HS-27A (cell line): ENCODE results near the gene GMDS.

Source experiments
- DNase-seq: peaks from one replicate; pipeline ENCODE4 v3.0.0-alpha.2; 2012; ENCODE audit warnings: low read depth, missing footprints

GMDS gene

DNA sequence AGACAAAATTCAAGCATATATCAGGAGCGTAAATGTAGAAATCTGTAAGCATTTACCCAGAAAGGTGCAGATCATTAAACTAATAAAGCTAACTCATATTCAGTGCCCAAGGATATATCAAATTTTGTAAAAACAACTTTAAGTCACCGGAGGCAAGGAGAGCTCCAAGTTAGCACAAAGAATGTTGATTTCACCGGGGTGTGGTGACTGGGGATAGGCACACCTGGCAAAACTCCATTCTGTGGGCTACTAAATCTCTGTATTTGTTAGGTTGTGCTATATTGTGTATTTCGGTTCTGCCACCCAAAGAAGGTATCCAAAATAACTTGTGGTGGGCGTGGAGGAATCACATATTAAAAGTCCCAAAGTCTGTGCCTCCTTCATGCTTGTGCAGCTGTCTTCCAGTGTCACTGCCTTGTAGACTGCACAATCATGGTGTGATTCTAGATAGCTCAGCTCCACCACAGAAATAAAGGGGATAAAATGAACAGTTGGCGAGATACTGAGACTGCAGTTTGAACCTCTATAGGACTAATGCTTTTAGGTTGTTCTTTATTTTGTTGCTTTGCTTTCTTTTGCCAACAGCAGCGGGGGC is 111.6 kb downstream of the GMDS start:
- DNase-seq = no peak

DNA sequence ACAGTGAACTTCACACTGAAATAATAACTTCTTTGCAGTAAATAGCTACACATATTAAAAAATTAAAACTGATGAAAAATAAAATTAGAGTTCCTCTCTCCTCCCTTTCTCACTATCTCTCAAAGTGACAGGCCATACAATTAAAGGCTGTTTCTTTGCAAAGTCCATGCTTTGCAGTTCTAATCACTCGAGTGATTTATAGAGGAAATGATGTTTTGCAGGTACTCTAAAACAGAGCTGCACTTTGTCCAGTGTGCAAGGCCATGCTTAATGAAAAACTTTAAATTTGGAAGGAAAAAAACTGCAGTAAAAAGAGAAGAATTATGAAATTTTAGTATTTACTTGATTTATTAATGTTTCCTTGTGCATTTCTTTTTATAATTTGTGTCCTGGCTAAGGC is 112.5 kb downstream of the GMDS start:
- DNase-seq = no peak

DNA sequence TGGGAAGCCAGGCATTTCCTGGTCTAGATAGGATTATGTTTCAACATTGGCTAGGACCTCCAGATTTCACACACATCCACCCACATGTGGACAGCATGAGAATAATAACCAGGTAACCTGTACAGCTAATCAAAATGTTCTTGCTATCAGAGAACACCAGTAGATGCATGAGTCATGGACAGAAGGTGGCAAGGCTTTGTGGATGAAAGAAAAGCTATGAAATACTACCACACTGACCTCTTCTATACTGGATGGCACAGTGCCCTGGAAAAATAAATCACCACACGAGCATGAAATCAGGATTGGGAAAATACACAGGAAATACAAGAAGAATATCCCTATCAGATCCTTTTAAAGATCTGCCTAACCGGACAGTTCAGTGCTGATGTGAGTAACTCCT is 113.0 kb downstream of the GMDS start:
- no peak for DNase-seq

DNA sequence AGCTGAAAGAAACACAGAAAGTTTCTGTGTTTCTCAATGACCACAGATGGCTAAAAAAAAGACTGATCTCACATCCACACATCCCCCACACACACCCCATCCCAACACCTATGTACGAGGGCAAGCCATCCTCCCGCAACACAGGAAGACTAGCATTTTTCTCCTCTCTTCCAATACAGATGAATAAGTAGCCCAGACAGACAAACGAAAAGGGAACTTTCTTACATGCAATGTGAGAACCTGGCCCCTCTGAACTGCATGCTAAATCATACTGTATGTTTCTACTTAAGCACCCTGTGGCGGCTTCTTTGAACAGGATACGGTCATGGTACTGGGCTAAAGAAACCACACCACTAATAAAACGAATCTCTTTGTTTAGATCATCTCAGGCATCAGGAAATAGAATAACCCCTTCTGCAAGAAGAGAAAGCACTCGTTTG is 116.2 kb downstream of the GMDS start:
- DNase-seq = no peak

DNA sequence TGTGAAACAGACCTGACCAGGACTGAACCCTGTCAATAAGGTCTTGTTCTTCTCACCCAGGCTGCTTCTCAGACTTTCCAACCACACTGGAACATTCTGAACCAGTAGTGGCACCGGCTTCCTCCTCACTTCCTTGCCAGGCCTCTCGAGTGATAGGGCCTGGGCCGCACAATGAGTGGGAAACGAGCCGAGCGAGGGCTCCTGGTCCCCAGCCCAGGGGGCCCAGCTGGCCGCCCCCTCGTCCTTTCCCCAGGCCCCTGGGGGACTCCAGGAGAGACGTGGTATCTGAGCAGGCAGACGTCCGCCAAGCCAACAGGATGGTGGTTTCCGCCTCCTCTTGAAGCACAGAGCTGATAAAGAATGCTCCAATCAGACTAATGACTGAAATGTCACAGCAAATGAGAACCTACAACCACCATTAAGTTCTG is 117.9 kb downstream of the GMDS start:
- no peak for DNase-seq

GRCh38 chr6:2126351-2126750 is 119.1 kb downstream of the GMDS start:
- no peak for DNase-seq

DNA sequence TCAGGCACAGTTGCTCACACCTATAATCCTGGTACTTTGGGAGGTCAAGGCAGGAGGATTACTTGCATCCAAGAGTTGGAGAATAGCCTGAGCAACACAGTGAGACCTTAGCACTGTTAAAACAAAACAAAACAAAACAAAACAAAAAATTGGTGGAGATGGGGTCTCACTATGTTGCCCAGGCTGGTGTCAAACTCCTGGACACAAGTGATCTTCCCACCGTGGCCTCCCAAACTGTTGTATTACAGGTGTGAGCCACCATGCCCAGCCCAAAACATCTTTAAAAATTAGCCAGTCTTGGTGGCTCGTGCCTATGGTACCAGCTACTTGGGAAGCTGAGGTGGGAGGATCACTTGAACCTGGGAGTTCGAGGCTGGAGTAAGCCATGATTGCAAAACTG is 120.2 kb downstream of the GMDS start:
- no peak for DNase-seq

DNA sequence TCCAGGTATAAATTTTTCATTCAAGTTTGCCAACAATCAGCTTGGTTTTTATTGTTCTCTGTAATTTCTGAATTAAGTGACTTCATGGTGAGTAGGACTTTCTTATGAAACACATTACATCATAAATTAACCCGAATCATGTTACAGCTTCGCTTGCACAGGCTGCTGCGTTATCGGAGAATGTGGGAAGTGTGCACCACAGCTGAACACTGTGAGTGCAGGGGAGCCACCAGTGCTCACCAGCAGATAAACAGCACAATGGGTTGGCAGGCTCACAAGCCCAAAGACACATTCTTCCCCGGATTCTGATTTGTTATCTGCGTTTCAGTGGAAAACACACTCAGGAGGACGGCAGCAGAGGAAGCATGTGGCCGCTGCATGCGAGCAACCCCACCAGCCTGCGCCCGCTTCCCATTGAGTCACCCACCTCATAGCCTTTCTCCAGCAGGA is 121.1 kb downstream of the GMDS start:
- no peak for DNase-seq

DNA sequence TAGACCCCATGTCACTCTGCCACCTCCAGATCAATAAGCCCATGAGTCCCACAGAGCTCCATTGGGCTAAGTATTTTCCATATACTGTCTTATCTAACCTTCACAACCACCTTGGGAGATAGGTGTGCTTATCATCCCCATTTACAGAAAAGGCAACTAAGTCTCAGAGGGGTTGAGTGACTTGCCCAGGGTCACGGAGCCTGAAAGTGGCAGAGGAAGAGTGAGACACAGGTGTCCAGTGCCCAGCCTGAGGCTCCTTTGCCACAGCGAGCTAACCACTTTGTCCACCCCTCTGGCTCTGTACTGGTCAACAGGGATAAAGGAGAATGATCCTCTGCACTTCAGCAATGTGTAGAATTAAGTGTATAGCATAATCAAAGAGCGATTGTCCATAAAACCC is 124.5 kb downstream of the GMDS start:
- no peak for DNase-seq

GRCh38 chr6:2119275-2119674 is 126.1 kb downstream of the GMDS start:
- DNase-seq = no peak

GRCh38 chr6:2118136-2118535 is 127.3 kb downstream of the GMDS start:
- no peak for DNase-seq

DNA sequence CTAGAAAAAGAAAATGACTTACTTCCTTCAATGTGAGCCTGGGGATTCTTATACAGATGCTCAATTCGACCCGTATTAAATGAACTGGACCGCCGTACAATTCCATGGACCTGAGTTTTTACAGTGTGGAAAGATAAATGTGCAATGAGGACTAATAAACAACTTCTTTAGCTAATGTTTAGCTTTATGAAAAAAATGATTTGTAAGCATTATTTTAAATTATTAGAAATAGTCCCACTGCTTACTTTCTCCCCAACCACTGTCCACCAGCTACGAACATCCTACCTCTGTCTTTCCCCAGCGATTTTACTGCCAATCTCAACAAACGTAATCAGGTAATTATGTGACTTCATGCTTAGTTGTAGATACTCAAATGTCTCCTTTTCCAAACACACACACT is 128.0 kb downstream of the GMDS start:
- DNase-seq = no peak

- no peak for DNase-seq
Measured at GRCh38 chr6:2116496-2116895, 128.9 kb downstream of the GMDS start.

DNA sequence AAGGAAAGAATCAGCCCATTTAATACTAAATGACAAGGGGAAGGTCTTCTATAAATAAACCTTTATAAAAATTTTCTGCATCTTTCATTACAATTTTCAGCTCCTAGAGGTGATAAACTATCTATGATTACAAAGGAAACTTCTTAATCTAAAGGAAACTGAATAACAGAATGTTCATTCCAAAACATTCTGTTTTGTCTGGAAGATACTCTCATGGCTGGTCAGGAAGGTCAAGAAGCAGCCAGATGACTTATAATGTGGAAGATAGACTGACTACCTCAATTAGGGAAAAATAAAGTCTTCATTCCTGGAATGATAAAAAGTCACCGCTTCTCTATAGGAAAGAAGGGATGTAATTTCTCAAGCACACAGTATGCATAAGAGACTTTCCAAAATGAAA is 131.3 kb downstream of the GMDS start:
- DNase-seq = no peak

- DNase-seq = peak; percentile 11
Measured at GRCh38 chr6:2111162-2111677, 134.2 kb downstream of the GMDS start.

DNA sequence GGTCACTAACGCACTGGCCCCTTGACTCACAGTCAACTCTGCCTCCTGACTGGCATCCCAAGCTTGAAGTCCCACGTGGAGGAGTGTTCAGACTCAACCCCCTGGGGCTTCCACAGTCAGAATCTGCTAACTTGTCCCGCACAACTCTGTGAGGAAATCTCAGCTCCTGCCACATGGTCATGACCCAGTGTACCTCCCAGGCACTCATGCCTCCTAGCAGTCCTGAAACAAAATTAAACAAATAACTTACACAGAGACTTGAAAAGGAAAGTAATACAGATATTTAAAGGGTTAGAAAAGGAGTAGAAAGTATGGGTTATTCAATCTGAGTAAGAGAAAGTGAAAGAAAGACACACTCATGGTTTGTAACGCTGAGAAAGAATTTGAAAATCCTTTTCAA is 134.9 kb downstream of the GMDS start:
- DNase-seq = no peak

DNA sequence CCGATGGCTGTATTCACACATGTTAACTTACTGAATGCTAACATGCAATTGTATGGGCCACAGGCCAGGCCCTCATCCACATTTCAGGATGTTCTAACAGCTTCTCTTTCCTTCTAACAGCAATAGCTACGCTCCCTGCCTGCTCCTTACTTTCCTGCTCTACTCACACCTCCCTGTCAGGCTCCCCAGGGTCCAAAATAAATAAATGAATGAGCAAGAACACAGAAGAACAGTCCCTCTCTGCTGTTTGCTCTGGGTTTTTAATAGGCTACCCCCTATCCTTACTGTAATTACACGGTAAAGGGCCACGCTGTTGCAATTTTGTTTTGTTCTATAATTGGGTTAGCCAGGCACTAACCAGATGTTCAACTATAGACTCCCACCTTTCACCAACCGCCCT is 135.6 kb downstream of the GMDS start:
- DNase-seq = no peak

DNA sequence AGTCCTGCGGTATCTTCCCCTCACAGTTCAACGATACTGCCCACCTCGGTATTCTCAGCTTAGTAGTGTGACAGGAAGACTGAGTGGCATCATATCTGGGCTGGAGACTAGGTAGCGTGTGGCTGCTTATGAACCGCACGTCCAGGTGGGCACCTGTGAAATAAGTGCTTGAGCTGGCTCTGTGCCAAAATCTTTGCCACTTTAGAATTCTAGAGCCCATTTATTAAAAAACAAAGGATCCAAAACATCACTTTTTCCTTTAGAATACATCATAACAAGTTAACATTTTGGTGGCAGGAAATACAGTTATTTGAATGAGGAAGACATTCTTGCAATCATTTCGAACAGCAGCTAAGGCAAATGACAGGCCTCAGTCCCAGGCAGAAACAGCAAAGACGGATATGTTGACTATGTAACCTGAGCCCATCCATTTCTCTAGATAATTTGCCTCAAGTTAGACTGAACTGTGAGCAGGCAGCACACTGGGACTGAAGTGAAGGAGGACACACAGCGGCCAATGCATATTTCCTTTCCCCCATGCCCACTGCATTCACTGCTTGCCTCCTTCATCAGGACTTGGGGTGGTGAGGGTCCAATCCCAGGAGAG is 136.6 kb downstream of the GMDS start:
- no peak for DNase-seq

GRCh38 chr6:2104524-2104880 is 140.9 kb downstream of the GMDS start:
- DNase-seq = no peak

GRCh38 chr6:2103765-2104523 is 141.5 kb downstream of the GMDS start:
- DNase-seq = no peak

- no peak for DNase-seq
Measured at GRCh38 chr6:2102966-2103365, 142.4 kb downstream of the GMDS start.

DNA sequence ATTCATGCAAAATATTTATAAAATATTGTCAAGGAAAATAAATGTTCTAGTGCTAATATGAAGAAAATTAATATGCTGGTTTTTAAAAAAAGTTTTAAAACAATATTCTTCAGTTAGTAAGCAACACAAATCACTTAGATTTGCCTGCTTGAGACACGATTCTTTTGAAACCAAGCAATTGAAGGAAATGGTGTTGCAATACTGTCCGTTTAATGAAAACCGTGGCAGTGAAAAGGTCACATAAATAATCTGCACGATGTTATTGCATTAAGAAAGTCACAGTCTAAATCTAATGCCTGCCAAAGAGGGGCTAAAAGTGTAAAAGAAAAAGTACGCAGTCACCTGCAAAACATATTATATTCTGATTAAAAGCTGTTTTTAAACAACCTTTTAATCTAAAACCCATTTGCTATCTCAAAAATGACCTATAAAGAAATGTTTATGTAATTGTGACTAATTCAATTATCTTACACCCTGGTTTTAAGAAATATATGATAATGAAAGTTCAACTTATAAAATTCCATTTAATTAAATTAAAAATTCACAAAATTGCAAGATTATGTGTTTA is 143.0 kb downstream of the GMDS start:
- DNase-seq = no peak

GRCh38 chr6:2101213-2101612 is 144.2 kb downstream of the GMDS start:
- no peak for DNase-seq
